Stomach (tissue), 4 donors: ENCODE measurements around the gene ASL.

Experiments
- CTCF ChIP-seq, 7 experiments: fragments of 450-650 bp in 4 of 7; fragments of 200-600 bp in 3 of 7; sonication (generic) in 3 of 7; IDR thresholded peaks; one replicate each; pipeline ENCODE4 v1.5.1; 2016 to 2019; ENCODE audit warnings: antibody characterized with exemption in 7 of 7, control low read depth in 2 of 7, mild to moderate bottlenecking in 1 of 7
- POLR2AphosphoS5 ChIP-seq, 3 donors: sonication (generic); formaldehyde crosslinking; IDR thresholded peaks; one replicate each; pipeline ENCODE4 v1.6.1; 2016; ENCODE audit warnings: antibody characterized with exemption in 3 of 3

DNA sequence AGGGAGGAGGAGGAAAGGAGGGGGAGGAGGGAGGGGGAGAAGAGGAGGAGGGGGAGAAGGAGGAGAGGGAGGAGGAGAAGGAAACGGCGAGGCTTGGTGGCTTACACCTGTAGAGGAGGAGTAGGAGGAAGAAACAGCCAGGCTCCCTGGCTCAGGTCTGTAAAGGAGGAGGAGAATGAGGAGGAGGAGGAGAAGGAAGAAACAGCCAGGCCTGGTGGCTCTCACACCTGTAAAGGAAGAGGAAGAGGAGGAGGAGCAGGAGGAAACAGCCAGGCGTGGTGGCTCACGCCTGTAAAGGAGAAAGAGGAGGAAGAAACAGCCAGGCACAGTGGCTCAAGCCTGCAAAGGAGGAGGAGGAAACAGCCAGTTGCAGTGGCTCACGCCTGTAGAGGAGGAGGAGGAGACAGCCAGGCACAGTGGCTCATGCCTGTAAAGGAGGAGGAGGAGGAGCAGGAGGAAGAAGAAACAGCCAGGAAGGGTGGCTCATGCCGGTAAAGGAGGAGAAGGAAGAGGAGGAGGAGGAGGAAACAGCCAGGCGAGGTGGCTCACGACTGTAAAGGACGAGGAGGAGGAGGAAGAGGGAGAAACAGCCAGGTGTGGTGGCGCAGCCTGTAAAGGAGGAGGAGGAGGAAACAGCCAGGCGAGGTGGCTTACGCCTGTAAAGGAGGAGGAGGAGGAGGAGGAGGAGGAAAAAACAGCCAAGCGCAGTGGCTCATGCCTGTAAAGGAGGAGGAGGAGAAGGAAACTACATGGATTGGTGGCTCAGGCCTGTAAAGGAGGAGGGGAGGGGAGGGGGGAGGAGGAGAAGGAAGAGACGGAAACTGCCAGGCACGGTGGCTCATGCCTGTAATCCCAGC, 24.2 kb downstream of the ASL start:
- no peak for TF ChIP-seq CTCF (IDR thresholded peaks at IDR 0.05)
- peak in 2 of 3 donors; percentile 18 to 60 for TF ChIP-seq POLR2AphosphoS5 (IDR thresholded peaks at IDR 0.05)
